ENCODE measurements around the gene KRR1.
"Not testable (repeated sequence)": the region's sequence is repeated elsewhere in the genome, so short reads cannot be mapped to it uniquely, and the experiment has no call there.

Gene KRR1

GRCh38 chr12:75474116-75474515, 37.3 kb downstream of the KRR1 start:
- no peak for DNase-seq

DNA sequence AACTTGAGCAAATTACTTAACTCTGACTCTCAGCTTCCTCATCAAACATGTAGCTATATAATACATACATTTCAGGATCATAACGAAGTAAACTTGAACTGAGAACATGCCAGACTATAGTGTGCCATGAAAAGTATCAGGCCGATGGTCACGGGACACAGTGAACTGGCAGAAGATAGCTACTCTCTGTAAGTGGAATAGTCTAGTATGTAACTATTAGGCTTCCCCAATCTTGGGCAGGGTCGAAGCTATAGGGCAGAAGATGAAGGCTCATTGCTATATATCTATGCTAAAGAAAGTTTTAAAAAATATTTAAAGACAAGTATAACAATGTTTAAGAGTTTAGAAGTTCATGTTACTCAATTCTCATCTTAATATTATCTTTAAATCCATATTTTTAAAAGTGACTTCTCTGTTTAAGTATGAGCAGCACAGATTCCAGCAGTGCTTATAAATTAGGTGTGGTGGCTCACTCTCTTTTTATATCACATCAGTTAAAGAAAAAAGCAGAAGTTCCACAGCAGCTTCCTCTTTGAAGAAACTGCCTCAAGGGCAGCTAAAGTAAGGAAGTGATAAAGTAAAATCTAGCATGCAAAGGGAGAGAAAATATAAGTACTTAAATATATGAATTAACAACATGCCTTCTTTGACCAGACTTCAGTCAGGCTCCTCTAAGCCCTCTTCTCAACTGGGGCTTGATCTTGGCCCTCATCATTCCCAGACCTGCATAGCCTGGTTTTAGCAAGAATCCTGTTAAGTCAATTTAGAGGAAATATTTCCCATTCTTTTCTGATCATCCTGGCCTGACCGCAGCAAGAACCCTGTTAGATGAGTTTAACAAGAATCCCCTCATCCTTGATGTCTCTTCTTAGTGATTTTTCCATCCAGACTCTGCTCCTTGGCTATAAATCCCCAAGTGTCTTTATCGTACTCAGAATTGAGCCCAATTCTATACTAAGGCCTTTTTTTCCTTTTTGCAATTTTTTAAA, 39.2 kb downstream of the KRR1 start:
- peak; percentile 23 for DNase-seq

DNA sequence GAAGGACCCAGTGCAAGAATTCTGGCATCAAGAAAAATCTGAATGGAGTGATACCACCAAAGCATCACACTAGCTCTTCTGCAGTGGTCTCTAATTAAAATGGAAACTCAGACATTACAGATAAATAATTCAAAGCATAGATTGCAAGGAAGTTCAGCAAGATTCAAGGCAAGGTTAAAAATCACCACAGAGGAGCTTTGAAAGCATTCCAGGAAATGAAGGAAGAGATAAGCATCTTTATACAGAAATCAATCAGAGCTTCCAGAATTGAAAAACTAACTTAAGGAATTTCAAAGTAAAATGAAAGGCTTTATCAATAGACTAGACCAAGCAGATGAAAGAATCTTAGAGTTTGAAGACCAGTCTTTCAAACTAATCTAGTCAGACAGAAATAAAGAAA, 51.2 kb downstream of the KRR1 start:
- no peak for DNase-seq

DNA sequence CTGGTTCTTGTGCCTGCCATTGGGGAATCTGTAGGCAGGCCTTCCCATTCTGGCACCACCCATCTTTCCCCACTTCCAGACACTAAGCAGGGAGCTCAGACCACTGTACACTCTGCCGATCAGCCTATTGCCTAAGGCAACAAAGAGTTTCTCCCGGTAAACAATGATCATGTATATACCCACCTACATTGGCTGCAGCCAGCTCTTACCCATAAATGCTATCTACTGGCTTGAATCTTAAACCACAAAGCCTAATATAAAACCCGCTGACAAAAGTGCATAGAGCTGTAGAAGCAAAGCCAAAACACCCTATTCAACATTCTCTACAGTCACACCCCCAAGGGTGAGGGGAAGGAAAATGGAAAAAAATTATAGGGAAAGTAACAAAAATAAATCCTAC, 51.7 kb downstream of the KRR1 start:
- no peak for DNase-seq

- DNase-seq, result not testable (repeated sequence)
Measured at GRCh38 chr12:75457866-75458265, 53.5 kb downstream of the KRR1 start.

- DNase-seq, result no peak
Measured at GRCh38 chr12:75457191-75457590, 54.2 kb downstream of the KRR1 start.

- DNase-seq, result no peak
Measured at GRCh38 chr12:75455839-75456238, 55.6 kb downstream of the KRR1 start.

DNA sequence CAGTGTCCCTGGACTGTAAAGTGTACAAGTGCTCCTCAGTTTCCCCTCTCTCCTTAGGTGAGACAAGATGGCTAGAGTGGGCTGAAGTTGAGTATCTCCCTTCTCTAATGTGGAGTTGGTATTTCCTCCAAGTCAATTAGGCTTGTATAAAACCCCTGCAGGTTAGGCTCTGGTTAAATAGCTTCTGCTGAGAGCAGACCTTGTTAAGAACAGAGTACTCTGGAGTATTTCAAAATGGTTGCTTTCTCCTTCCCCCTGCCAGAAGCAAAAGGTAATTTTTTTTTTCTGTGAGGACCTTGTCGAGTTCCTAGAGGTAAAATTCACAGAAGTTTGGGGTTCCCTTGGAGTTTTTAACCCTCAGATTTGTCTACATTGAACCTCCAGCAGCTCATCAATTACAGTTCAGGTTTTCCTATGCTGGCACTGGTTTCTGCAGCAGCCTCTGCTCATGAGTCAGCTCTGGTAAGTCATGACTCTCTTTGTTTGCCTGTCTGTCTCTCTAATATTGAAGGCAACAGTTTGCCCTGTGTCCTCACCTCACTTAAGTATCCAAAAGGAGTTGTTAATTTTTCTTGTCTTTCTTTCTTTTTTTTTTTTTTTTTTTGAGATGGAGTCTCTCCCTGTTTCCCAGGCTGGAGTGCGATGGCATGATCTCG, 58.6 kb downstream of the KRR1 start:
- no peak for DNase-seq

DNA sequence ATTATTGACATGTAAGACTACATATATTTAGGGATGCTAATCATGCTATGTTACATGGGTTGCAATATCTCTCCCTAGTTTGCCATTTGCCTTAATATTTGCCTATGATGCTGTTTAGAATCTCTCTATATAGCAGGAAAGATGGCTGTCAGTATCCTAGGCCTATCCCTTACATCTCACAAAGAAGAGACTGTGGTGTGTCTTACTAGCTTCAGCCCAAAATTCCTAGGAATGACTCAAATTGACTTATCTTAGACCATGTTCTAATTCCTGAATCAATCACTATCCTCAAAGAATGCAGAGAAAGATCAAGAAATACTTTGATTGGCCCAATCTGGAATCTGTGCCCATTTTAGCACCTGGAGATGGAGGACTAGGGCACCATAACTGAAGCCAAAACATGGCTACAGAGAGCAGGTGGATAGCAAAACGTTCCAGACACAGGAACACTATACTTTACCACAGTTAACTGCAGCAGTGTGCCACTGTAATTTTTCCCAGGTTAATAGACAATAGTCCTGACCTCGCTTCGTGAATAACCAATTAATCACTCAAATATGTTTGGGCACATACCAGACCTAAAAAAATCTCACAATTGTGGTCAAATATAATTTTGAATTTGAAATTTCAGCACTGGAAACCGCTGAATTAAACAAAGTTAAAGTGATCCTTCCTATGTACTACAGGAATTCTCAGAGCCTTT, 63.6 kb downstream of the KRR1 start:
- DNase-seq, result no peak

DNA sequence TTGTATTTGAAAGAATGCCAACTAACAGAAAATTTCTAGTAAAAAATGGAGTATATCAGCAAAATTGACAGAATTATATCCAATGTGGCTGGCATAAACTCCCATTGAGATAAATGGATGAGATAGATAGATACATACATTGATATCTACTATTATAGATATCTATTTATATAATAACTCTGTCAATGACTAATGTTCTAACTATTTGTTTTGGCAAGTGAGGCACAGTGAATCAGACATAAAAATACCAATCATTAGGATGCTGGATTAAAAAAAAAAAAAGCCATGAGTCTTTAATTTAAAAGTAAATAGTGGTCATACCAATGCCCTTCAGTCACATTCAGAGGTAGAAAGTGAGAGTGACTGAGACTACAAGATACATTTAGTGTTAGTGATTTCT, 64.6 kb downstream of the KRR1 start:
- no peak for DNase-seq

DNA sequence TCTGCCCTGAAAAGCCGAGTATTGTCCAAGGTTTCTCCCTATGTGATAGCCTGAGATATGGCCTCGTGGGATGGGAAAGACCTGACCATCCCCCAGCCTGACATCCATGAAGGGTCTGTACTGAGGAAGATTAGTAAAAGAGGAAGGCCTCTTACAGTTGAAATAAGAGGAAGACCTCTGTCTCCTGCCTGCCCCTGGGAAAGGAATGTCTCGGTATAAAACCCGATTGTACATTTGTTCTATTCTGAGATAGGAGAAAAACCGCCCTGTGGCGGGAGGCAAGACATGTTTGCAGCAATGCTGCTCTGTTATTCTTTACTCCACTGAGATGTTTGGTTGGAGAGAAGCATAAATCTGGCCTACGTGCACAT, 66.3 kb downstream of the KRR1 start:
- DNase-seq, result not testable (repeated sequence)

DNA sequence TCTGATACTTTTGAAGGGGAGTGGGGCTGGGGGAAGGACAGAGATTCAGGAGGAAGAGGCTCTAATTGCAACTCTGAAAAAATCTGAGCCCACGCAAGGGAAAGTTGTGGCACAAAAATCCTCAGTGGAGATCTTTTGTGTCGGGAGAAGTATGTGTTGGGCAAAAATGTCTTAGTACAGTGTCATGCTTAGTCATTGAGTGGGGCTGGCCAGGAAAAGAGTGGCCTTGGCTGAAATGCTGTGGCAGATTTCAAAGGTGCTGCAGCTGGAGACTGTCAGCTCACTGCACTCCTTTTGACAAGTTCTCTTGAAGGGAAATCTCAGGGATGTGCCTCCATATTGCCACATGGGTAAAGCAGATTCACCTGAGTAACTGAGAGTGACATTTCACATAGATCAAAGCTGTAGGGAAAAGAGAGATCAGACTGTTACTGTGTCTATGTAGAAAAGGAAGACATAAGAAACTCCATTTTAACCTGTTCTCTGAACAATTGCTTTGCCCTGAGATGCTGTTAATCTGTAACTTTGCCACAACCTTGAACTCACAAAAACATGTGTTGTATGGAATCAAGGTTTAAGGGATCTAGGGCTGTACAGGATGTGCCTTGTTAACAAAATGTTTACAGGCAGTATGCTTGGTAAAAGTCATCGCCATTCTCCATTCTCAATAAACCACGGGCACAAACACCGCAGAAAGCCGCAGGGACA, 66.8 kb downstream of the KRR1 start:
- no peak for DNase-seq

- no peak for DNase-seq
Measured at GRCh38 chr12:75443709-75444108, 67.7 kb downstream of the KRR1 start.

- DNase-seq, result not testable (repeated sequence)
Measured at GRCh38 chr12:75442454-75442853, 69.0 kb downstream of the KRR1 start.

DNA sequence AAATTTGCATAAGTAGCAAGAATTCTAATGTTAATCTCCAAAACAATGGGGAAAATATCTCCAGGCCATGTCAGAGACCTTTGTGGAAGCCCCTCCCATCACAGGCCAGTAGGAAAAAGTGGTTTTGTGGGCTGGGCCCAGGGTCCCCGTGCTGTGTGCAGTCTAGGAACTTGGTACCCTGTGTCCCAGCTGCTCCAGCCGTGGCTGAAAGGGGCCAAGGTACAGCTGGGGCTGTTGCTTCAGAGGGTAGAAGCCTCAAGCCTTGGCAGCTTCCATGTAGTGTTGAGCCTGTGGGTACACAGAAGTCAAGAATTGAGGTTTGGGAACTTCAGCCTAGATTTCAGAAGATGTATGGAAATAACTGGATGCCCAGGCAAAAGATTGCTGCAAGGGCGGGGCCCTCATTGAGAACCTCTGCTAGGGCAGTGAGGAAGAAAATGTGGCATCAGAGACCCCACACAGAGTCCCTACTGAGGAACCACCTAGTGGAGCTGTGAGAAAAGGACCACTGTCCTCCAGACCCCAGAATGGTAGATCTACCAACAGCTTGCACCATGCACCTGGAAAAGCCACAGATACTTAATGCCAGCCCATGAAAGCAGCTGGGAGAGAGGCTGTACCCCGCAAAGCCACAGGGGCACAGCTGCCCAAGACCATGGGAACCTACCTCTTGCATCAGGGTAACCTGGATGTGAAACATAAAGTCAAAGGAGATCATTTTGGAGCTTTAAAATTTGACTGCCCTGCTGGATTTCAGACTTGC, 69.5 kb downstream of the KRR1 start:
- not testable (repeated sequence) for DNase-seq

All from right hindlimb (tissue), 1 donor.